ENCODE results near the gene NUBPL. TPM values are rescaled to one million over a fixed set of nuclear protein-coding genes. Genes with fewer than 3 reads are reported as not detected.

The NUBPL gene
- polyA plus RNA-seq, 1 experiment: 9.3 TPM

- TF ChIP-seq CTCF (IDR thresholded peaks at IDR 0.05; ENCODE audit: low read depth, low read length): no peak
- ChIA-PET CTCF (no interaction called here), POLR2A (interaction anchor here (0.6 kb wide), 1 partner anchor 15 kb away, joined by 3 read pairs; no protein-coding TSS in a partner anchor)
- H3K27me3 ChIP-seq (ENCODE audit: control insufficient read depth, insufficient read depth, low read length): no peaks in the 10 kb centered on the region
- no peak overlapping the region for H3K27ac ChIP-seq (ENCODE audit: low read depth, low read length)
- H3K9me3 ChIP-seq (ENCODE audit: control insufficient read depth, insufficient read depth, low read length): no peaks in the 10 kb centered on the region; the same call in 1 of the 2 replicates
- H3K4me3 ChIP-seq (ENCODE audit: low read depth, low read length): no peak overlapping the region
- no peak for DNase-seq (ENCODE audit: low read depth, low spot score)
These were observed 3.0 kb downstream of the NUBPL start for GRCh38 chr14:31564194-31564593.

- Histone ChIP-seq H3K9me3 (ENCODE audit: control insufficient read depth, insufficient read depth, low read length) (no peaks in the 10 kb centered on the region; the same call in 1 of the 2 replicates), H3K27me3 (ENCODE audit: control insufficient read depth, insufficient read depth, low read length) (no peaks in the 10 kb centered on the region), H3K27ac (ENCODE audit: low read depth, low read length) (no peak overlapping the region), H3K4me3 (ENCODE audit: low read depth, low read length) (no peak overlapping the region)
- DNase-seq (ENCODE audit: low read depth, low spot score): no peak
- no peak for TF ChIP-seq CTCF (IDR thresholded peaks at IDR 0.05; ENCODE audit: low read depth, low read length)
- ChIA-PET CTCF (no interaction called here), POLR2A (no interaction called here)
These were observed 5.3 kb downstream of the NUBPL start for GRCh38 chr14:31566456-31566855.

GRCh38 chr14:31567655-31568054 lies 6.5 kb downstream of the NUBPL start:
- Histone ChIP-seq H3K4me3 (ENCODE audit: low read depth, low read length) (no peak overlapping the region), H3K9me3 (ENCODE audit: control insufficient read depth, insufficient read depth, low read length) (no peaks in the 10 kb centered on the region), H3K27ac (ENCODE audit: low read depth, low read length) (no peak overlapping the region), H3K27me3 (ENCODE audit: control insufficient read depth, insufficient read depth, low read length) (no peaks in the 10 kb centered on the region)
- no peak for TF ChIP-seq CTCF (IDR thresholded peaks at IDR 0.05; ENCODE audit: low read depth, low read length)
- ChIA-PET CTCF (no interaction called here), POLR2A (interaction anchor here (0.5 kb wide), 1 partner anchor 990 kb away, joined by 8 read pairs; no protein-coding TSS in a partner anchor)
- DNase-seq (ENCODE audit: low read depth, low spot score): no peak

- DNase-seq (ENCODE audit: low read depth, low spot score): peak; percentile 15
- CTCF ChIA-PET: no interaction called here
- no peak overlapping the region for H3K4me3 ChIP-seq (ENCODE audit: low read depth, low read length)
- H3K27ac ChIP-seq (ENCODE audit: low read depth, low read length): no peak overlapping the region
- H3K9me3 ChIP-seq (ENCODE audit: control insufficient read depth, insufficient read depth, low read length): no peaks in the 10 kb centered on the region
- no peaks in the 10 kb centered on the region for H3K27me3 ChIP-seq (ENCODE audit: control insufficient read depth, insufficient read depth, low read length)
- POLR2A ChIA-PET: interaction anchor here (0.5 kb wide), 1 partner anchor 991 kb away, joined by 8 read pairs; no protein-coding TSS in a partner anchor
- no peak for TF ChIP-seq CTCF (IDR thresholded peaks at IDR 0.05; ENCODE audit: low read depth, low read length)
These were observed 7.0 kb downstream of the NUBPL start for GRCh38 chr14:31568161-31568560.

- H3K4me3 ChIP-seq (ENCODE audit: low read depth, low read length): no peak overlapping the region
- no peaks in the 10 kb centered on the region for H3K27me3 ChIP-seq (ENCODE audit: control insufficient read depth, insufficient read depth, low read length)
- no peaks in the 10 kb centered on the region for H3K9me3 ChIP-seq (ENCODE audit: control insufficient read depth, insufficient read depth, low read length)
- POLR2A ChIA-PET: no interaction called here
- H3K27ac ChIP-seq (ENCODE audit: low read depth, low read length): no peak overlapping the region
- no peak for TF ChIP-seq CTCF (IDR thresholded peaks at IDR 0.05; ENCODE audit: low read depth, low read length)
- no peak for DNase-seq (ENCODE audit: low read depth, low spot score)
- CTCF ChIA-PET: no interaction called here
These were observed 7.5 kb downstream of the NUBPL start for GRCh38 chr14:31568671-31569070.
